Endothelial cell of umbilical vein (primary cell): Measurements from ENCODE around the gene TMEFF2. TPM values are rescaled to one million over a fixed set of nuclear protein-coding genes. Genes with fewer than 3 reads are reported as not detected.

Experiments used
- BruUV-seq: library from RNA; stranded (reverse); fragments of 400-500 nt; replicated peaks from 2 replicates; lab custom pipeline; 2021; lab: Mats Ljungman, UMichigan
- CTCF ChIA-PET: fragments of 300-600, 350-600 bp; sonication (Branson Sonifier 250); formaldehyde crosslinking; loops from one replicate; lab custom pipeline; 2021; ENCODE audit warnings: antibody characterized with exemption, inconsistent platforms; lab: Charles Lee
- POLR2A ChIA-PET: fragments of 300-600, 350-600 bp; sonication (Branson Sonifier 250); formaldehyde crosslinking; loops from one replicate; lab custom pipeline; 2021; ENCODE audit warnings: antibody characterized with exemption, inconsistent platforms; lab: Charles Lee
- DNase-seq: peaks from one replicate; pipeline ENCODE4 v3.0.0-alpha.2; 2011; ENCODE audit warnings: low read depth, low spot score
- FAIRE-seq: peaks from 2 replicates; lab custom pipeline; 2011; peaks lifted over from hg19 to GRCh38; lab: Jason Lieb, UNC
- H2AFZ ChIP-seq: 2 replicates; pipeline ENCODE4 v1.6.0; 2012; ENCODE audit warnings: low read depth, low read length, control low read depth, inconsistent platforms
- H3K27ac ChIP-seq: 2 replicates; pipeline ENCODE4 v1.5.1; 2011; ENCODE audit warnings: low read depth, mild to moderate bottlenecking, control low read depth, low read length, moderate library complexity; ENCODE audit not compliant: insufficient read depth
- H3K27me3 ChIP-seq, 2 experiments: 2 replicates each; pipeline versions ENCODE4 v1.6.0 to v1.6.1; 2011; ENCODE audit warnings: low read length in 2 of 2, mixed read lengths in 1 of 2; ENCODE audit not compliant: control insufficient read depth in 2 of 2, insufficient read depth in 2 of 2
- H3K36me3 ChIP-seq, 2 experiments: 2 replicates in 1 of 2; 3 replicates in 1 of 2; pipeline ENCODE4 v1.5.1; 2011; ENCODE audit warnings: low read length in 2 of 2, mild to moderate bottlenecking in 1 of 2, moderate library complexity in 1 of 2; ENCODE audit not compliant: control insufficient read depth in 2 of 2, insufficient read depth in 2 of 2; ENCODE audit errors: extremely low read depth in 1 of 2
- H3K4me1 ChIP-seq: 3 replicates; pipeline ENCODE4 v1.5.1; 2011; ENCODE audit warnings: mild to moderate bottlenecking, low read length; ENCODE audit not compliant: control insufficient read depth, insufficient read depth; ENCODE audit errors: extremely low read depth
- H3K4me2 ChIP-seq: 2 replicates; pipeline ENCODE4 v1.6.1; 2011; ENCODE audit warnings: low read length, control low read depth, mixed read lengths; ENCODE audit not compliant: insufficient read depth
- H3K4me3 ChIP-seq, 3 experiments: fragments of 200-600 bp in 1 of 3; sonication (generic), shearing (Covaris generic) in 1 of 3; replicated peaks in 1 of 3; 2 replicates each; pipeline ENCODE4 v1.5.1; 2011 to 2016; ENCODE audit warnings: control low read depth in 3 of 3, low read length in 3 of 3, mild to moderate bottlenecking in 2 of 3, inconsistent platforms in 1 of 3, low read depth in 1 of 3, moderate library complexity in 1 of 3; ENCODE audit not compliant: insufficient read depth in 1 of 3
- H3K79me2 ChIP-seq: 2 replicates; pipeline ENCODE4 v1.6.0; 2012; ENCODE audit warnings: low read length, inconsistent platforms; ENCODE audit not compliant: control insufficient read depth, insufficient read depth
- H3K9ac ChIP-seq: replicated peaks from 2 replicates; pipeline ENCODE3; 2011; ENCODE audit warnings: low read length, control low read depth; ENCODE audit not compliant: insufficient read depth; ENCODE audit errors: extremely low read depth
- H3K9me1 ChIP-seq: replicated peaks from 3 replicates; pipeline ENCODE4 v1.6.0; 2011; ENCODE audit warnings: mild to moderate bottlenecking, low read length; ENCODE audit not compliant: control insufficient read depth, insufficient read depth; ENCODE audit errors: extremely low read depth
- H3K9me3 ChIP-seq: replicated peaks from 2 replicates; pipeline ENCODE4 v1.5.1; 2012; ENCODE audit warnings: low read length, inconsistent platforms; ENCODE audit not compliant: control insufficient read depth, insufficient read depth
- H4K20me1 ChIP-seq: replicated peaks from 2 replicates; pipeline ENCODE3; 2011; ENCODE audit warnings: mild to moderate bottlenecking, low read length; ENCODE audit not compliant: control insufficient read depth, insufficient read depth; ENCODE audit errors: extremely low read depth
- EZH2 ChIP-seq: IDR thresholded peaks from 2 replicates; pipeline ENCODE4 v1.6.1; 2012; ENCODE audit warnings: borderline replicate concordance, low read depth, mild to moderate bottlenecking, moderate library complexity, low read length, inconsistent platforms; ENCODE audit not compliant: severe bottlenecking
- FOS ChIP-seq: IDR thresholded peaks from 2 replicates; pipeline ENCODE4 v1.6.1; 2011; ENCODE audit warnings: mild to moderate bottlenecking, low read length, moderate library complexity, borderline replicate concordance; ENCODE audit not compliant: insufficient read depth
- JUN ChIP-seq: IDR thresholded peaks from 2 replicates; pipeline ENCODE4 v1.6.1; 2011; ENCODE audit warnings: borderline replicate concordance, low read depth; ENCODE audit not compliant: insufficient read length, insufficient read depth
- MYC ChIP-seq: IDR thresholded peaks from one replicate; pipeline ENCODE4 v1.6.1; 2011; ENCODE audit warnings: mild to moderate bottlenecking, low read depth, low read length
- POLR2A ChIP-seq: IDR thresholded peaks from 2 replicates; pipeline ENCODE4 v1.6.1; 2012; ENCODE audit warnings: low read depth, mild to moderate bottlenecking, control low read depth, low read length
- dilution Hi-C: fragments of 300-500 bp; cut with MboI; formaldehyde crosslinking; loops from one replicate; pipeline ENCODE4 v1.15.0; 2019; ENCODE audit warnings: low sequenced_read_pairs; ENCODE audit not compliant: extremely low pct_ligation_motif_present
- intact Hi-C: fragments of 100-400 bp; cut with micrococcal nuclease; formaldehyde crosslinking; loops from one replicate; pipeline ENCODE4 v1.10.0; 2022
- polyA plus RNA-seq, 4 experiments: library from polyadenylated mRNA; depleted of rRNA in 3 of 4; stranded (reverse) in 3 of 4; unstranded in 1 of 4; fragments of >200 nt; gene quantifications; 2 replicates each; pipeline versions ENCODE4 v1.2.1 to v1.2.3, GENCODE V29; 2011 to 2012; ENCODE audit warnings: missing spikeins in 1 of 4
- total RNA-seq: library from RNA; stranded (reverse); gene quantifications from 2 replicates; pipeline ENCODE4 v1.2.3, GENCODE V29; 2021

TMEFF2 gene
- total and polyA plus RNA-seq, 2 donors (not counting 3 experiments of a cell fraction or from before 2014, with no cell fraction given): 0.18 to 0.20 TPM

DNA sequence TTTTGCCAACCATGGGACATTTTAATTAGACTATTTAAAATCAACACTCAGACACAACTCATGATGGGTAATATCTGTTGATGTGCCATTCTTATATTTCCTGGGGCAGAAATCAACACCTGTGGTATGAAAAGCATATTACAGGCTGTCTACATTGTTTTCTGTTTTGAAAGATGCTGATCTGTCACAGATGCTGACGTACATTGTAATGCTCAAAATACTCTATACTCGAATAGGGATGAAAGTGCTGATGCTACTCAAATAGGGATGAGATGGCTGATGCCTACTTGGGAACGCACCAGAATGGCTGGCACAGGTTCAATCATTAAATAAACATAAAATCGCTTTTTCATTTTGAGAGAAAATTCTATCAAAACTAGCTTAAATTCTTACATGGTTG lies 41.2 kb downstream of the TMEFF2 start:
- FAIRE-seq: no peak
- POLR2A ChIA-PET: no interaction called here

DNA sequence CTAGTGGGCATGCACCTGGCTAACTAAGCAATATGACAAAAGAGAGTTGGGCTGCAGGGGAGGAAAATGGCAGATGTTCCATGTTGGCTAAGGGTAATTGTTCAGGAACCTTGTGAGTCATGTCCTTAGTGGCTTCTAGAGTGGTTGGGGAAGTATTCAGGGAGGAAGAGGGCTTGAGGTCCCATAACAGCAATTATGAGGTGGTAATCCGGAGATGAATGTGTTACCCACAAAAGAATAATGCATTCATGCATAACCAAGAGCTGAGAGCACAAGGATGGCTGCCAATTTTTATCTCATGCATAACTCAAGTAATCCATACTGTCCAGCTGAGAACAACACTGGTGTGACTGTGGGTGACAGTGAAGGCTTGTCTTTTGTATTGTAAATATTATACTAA lies 42.9 kb downstream of the TMEFF2 start:
- FAIRE-seq (no peak), DNase-seq (no peak)
- H3K4me3 ChIP-seq: no peak overlapping the region
- no peak overlapping the region for H3K9ac ChIP-seq
- intact Hi-C loops: no loop called here
- no peak overlapping the region for H3K4me2 ChIP-seq
- dilution Hi-C loops: no loop called here
- BruUV-seq: no TSS peak
- H3K79me2 ChIP-seq: no peaks in the 10 kb centered on the region
- H3K9me3 ChIP-seq: no peaks in the 10 kb centered on the region
- CTCF ChIA-PET: interaction anchor here (0.9 to 1.4 kb wide), 3 partner anchors 11 to 340 kb away, joined by 3 to 6 read pairs (median 4); no protein-coding TSS in a partner anchor
- no peak overlapping the region for H2AFZ ChIP-seq
- H3K36me3 ChIP-seq: no peaks in the 10 kb centered on the region
- H3K4me1 ChIP-seq: no peaks in the 10 kb centered on the region
- no peak overlapping the region for H3K27ac ChIP-seq
- no peaks in the 10 kb centered on the region for H4K20me1 ChIP-seq
- TF ChIP-seq MYC: no peak
- peak; percentile 23 for TF ChIP-seq FOS
- no peak for TF ChIP-seq EZH2
- TF ChIP-seq JUN: no peak
- H3K9me1 ChIP-seq: no peaks in the 10 kb centered on the region
- POLR2A ChIA-PET: no interaction called here
- no peaks in the 10 kb centered on the region for H3K27me3 ChIP-seq

More for the DNA sequence above, 41.2 kb downstream of the TMEFF2 start:
- no peaks in the 10 kb centered on the region for H3K36me3 ChIP-seq
- CTCF ChIA-PET: interaction anchor here (1.3 kb wide), 1 partner anchor 9 kb away, joined by 6 read pairs; no protein-coding TSS in a partner anchor
- H2AFZ ChIP-seq: no peak overlapping the region
- no TSS peak for BruUV-seq
- intact Hi-C loops: no loop called here
- H3K79me2 ChIP-seq: no peaks in the 10 kb centered on the region
- no peaks in the 10 kb centered on the region for H3K9me1 ChIP-seq
- H3K4me2 ChIP-seq: no peak overlapping the region
- H3K9me3 ChIP-seq: no peaks in the 10 kb centered on the region
- no peak overlapping the region for H3K9ac ChIP-seq
- no peaks in the 10 kb centered on the region for H4K20me1 ChIP-seq
- H3K4me3 ChIP-seq: no peak overlapping the region
- H3K27me3 ChIP-seq: no peaks in the 10 kb centered on the region
- H3K27ac ChIP-seq: no peak overlapping the region
- DNase-seq: no peak
- dilution Hi-C loops: no loop called here
- no peaks in the 10 kb centered on the region for H3K4me1 ChIP-seq
- TF ChIP-seq MYC: no peak
- no peak for TF ChIP-seq JUN
- TF ChIP-seq EZH2: no peak
- no peak for TF ChIP-seq POLR2A
